ENCODE data around the gene A2M.
"Not testable (repeated sequence)": the region's sequence is repeated elsewhere in the genome, so short reads cannot be mapped to it uniquely, and the experiment has no call there.

Gene A2M

DNA sequence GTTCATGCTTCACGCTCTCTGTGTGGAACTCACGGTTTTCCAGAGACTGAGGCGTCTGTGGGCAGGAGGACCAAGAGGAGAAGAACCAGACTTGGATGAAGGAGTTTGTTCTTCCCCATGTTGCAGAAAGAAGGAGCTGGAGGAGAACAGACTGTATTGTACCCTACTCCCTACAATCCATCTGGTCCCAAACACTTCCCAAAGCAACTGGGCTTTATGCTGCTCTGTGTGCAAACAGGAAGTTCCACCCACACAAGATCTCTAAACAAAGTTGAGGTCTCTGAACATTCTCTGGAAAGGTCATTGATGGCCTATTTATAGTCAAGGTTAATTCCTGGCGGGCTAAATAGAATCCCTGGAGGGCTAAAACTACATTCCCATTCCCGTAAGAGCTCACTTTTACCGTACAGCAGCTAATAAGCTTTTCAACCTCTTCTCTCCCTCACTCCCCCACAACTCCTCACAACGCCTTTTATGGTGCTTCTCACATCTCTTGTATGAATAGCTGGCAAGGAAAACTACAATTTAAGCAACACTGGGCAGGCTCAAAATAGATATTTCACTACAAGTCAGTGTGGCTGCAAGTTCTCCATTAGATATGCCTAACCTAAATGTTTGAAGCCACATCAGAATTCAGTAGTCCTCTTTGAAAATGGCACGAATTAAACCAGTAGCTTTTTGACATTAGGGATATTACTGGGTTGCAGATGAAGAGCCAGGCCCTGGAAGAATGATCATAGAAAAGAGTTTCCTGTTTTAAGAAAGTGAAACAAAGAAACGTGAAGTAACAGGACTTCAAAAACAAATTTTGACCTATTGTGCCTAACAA is at the start of gene A2M:
A2M (minus strand) TSS at position 189 of the 829 bp plus-strand sequence; CDS start at position 119, 70 bp downstream.
- no peaks in the 10 kb centered on the region for H3K9me3 ChIP-seq (ENCODE audit: low read length)
- peaks cover 21% of the 10 kb centered on the region for H3K36me3 ChIP-seq (ENCODE audit: insufficient read depth, low read length)
- peak within 1 kb of the TSS; percentile 60 for H2AFZ ChIP-seq (ENCODE audit: low read depth, low read length)
- peak within 1 kb of the TSS; percentile 83 for H3K4me3 ChIP-seq (ENCODE audit: low read length)
- H3K27me3 ChIP-seq (ENCODE audit: insufficient read depth, low read length), result no peaks in the 10 kb centered on the region
- H3K4me1 ChIP-seq (ENCODE audit: insufficient read depth, low read length), result peaks cover 50% of the 10 kb centered on the region

DNA sequence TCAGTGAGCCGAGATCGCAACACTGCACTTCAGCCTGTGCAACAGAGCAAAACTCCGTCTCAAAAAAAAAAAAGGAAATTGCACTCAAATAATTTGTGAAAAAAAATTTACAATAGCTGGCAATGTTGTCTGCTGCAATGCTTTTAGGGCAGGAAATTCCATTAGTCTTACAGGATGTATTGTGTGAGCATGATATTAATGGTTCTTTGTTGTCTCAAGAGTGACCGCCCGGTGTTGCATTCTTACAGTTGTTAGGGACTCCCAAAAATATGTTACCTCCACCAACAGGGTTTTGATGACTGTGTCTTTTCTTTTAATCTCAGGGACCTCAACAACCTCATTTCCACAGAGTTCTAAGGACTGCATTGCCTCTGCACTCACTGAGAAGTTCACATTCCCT is 47.7 kb upstream of the A2M start:
- Histone ChIP-seq H3K4me1 (ENCODE audit: insufficient read depth, low read length) (peaks cover 43% of the 10 kb centered on the region), H3K4me3 (ENCODE audit: low read length) (no peak overlapping the region), H3K27me3 (ENCODE audit: insufficient read depth, low read length) (no peaks in the 10 kb centered on the region), H3K9me3 (ENCODE audit: low read length) (no peaks in the 10 kb centered on the region), H2AFZ (ENCODE audit: low read depth, low read length) (no peak overlapping the region), H3K36me3 (ENCODE audit: insufficient read depth, low read length) (no peaks in the 10 kb centered on the region)

DNA sequence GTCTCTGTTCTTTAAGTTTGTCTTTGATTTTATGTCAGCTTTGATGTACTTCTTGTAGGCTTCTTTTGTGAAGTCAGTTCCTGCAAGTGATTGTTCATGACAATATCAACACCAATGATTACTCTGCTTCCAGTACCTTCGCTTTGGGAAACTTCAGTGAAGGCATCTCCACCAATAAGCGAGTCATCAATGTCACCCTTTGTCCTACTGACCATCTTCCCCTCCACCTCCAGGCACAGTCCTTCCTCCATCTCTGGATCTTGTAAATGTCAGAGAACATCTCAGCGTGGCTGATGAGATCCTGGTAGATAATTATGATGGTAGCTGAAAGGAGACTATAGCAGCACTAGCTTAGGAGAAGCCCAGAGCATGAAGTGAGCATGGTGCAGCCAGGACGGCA is 40.4 kb upstream of the A2M start:
- Histone ChIP-seq H3K36me3 (ENCODE audit: insufficient read depth, low read length) (no peaks in the 10 kb centered on the region), H3K27me3 (ENCODE audit: insufficient read depth, low read length) (no peaks in the 10 kb centered on the region), H3K4me1 (ENCODE audit: insufficient read depth, low read length) (peaks cover 6% of the 10 kb centered on the region), H3K9me3 (ENCODE audit: low read length) (no peaks in the 10 kb centered on the region), H3K4me3 (ENCODE audit: low read length) (no peak overlapping the region), H2AFZ (ENCODE audit: low read depth, low read length) (no peak overlapping the region)

DNA sequence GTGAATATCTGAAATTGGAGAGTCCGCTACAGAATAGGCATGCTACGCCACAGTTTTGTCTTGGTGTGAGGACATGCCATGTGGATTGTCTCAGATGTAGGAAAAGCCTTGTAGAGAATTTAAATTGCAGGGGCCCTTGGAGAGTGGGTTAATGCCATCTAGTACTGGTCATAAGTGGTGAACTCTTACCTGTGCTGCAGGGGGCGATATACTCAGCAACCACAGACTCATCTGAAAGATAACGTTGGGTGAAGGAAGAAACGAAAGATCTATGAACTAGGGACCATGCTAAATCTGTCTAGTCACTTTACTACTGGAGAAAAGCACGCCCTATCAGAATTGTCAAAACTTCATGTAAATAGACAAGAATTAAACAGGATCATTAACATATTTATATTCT is 33.7 kb upstream of the A2M start:
- Histone ChIP-seq H3K36me3 (ENCODE audit: insufficient read depth, low read length) (no peaks in the 10 kb centered on the region), H3K4me3 (ENCODE audit: low read length) (no peak overlapping the region), H3K9me3 (ENCODE audit: low read length) (no peaks in the 10 kb centered on the region), H3K27me3 (ENCODE audit: insufficient read depth, low read length) (no peaks in the 10 kb centered on the region), H2AFZ (ENCODE audit: low read depth, low read length) (no peak overlapping the region), H3K4me1 (ENCODE audit: insufficient read depth, low read length) (no peaks in the 10 kb centered on the region)

DNA sequence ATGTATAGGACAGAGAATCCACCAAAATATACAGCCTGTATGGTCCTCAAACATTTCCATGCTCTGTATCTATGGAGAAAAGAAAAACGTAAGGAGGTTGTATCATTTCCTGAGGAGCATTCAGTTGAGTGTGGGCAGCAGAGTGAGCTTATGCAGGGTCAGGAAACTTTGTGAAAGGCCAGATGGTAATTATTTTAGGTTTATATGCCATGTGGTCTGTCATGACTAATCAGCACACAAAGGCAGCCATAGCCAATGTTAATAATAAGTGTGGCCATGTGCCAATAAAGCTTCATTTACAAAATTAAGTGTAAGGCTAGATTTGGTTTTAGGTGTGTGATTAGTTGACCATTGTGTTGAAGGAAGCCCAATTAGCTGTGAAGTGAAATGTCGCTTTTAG is 33.2 kb upstream of the A2M start:
- H2AFZ ChIP-seq (ENCODE audit: low read depth, low read length), result no peak overlapping the region
- H3K9me3 ChIP-seq (ENCODE audit: low read length), result no peaks in the 10 kb centered on the region

DNA sequence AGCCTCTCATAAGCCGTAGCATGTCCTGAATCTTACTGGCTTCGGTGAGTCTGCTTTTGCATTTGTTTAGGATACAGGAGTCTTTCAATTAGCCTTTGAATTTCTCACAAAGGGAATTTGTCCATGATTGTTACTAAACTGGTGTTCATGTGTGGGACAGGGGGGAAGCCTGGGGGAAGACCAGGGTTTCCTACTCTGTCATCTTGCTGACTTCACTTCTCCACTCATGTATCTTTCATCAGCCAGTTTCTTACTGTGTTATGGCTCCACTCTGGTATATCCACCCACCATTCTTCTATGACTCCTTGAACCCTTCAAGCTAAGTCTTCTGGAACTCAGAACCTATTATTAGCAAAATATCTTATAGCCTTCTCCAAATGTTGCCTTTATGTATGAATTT is 31.7 kb upstream of the A2M start:
- no peaks in the 10 kb centered on the region for H3K36me3 ChIP-seq (ENCODE audit: insufficient read depth, low read length)
- H3K9me3 ChIP-seq (ENCODE audit: low read length), result no peaks in the 10 kb centered on the region
- H3K27me3 ChIP-seq (ENCODE audit: insufficient read depth, low read length), result no peaks in the 10 kb centered on the region
- no peak overlapping the region for H3K4me3 ChIP-seq (ENCODE audit: low read length)
- H3K4me1 ChIP-seq (ENCODE audit: insufficient read depth, low read length), result no peaks in the 10 kb centered on the region
- H2AFZ ChIP-seq (ENCODE audit: low read depth, low read length), result no peak overlapping the region

More for the DNA sequence above, 33.2 kb upstream of the A2M start:
- Histone ChIP-seq H3K4me3 (ENCODE audit: low read length) (no peak overlapping the region), H3K36me3 (ENCODE audit: insufficient read depth, low read length) (no peaks in the 10 kb centered on the region), H3K27me3 (ENCODE audit: insufficient read depth, low read length) (no peaks in the 10 kb centered on the region), H3K4me1 (ENCODE audit: insufficient read depth, low read length) (no peaks in the 10 kb centered on the region)

DNA sequence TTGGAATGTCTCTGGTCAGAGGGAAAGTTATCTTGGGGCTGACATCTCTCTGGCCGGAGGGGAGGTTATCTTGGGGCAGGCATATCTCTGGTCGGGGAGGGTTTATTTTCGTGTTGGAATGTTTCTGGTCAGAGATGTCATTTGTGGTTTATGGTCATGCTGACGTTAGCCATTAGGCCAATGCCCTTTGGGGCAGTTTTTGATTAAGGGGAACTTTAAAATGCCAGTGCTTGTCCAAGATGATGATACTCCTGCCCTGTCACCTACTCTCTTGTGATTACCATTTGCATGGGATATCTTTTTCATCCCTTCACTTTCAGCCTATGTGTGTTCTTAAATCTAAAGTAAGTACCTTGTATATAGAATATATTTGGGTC is 29.0 kb upstream of the A2M start:
- Histone ChIP-seq H3K9me3 (ENCODE audit: low read length) (no peaks in the 10 kb centered on the region), H2AFZ (ENCODE audit: low read depth, low read length) (no peak overlapping the region), H3K4me3 (ENCODE audit: low read length) (no peak overlapping the region)

DNA sequence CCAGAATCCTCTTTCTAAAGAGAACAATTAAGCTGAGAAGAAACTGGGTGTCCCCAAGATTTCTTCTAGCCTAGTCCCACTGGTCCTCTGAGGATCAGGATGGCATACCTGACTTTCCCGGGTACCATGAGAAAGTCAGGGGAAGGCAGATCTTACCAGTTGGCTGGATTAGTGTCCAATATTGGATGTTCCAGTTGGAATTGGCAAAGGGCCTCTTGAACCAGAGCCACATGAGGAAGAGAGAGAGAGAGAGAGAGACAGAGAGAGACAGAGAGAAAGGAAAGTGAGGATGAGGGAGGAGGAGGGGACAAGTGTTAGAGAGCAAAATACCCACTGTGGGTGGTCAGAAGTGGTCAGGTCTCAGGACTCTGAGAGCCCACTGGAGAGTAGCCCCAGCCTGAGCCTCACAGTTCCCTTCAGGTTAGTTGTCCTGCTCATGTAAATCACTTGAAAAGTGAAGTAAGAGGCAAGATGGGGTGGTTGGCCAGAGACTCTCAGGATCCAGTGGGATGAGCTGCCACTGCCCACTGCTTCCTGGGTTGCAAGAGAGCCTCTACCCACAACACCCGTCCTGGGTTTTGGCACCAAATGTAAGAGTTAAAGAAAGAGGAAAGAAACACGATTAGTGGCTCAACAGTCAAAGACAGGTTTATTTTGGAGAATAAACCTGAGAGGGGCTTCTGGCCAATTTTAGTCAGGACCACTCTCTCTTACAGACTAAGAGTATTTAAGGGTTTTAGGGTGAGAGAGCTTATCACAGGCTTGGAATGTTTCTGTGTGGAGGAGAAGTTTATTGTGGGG is 28.4 kb upstream of the A2M start:
- no peak overlapping the region for H2AFZ ChIP-seq (ENCODE audit: low read depth, low read length)
- H3K4me1 ChIP-seq (ENCODE audit: insufficient read depth, low read length), result no peaks in the 10 kb centered on the region
- H3K27me3 ChIP-seq (ENCODE audit: insufficient read depth, low read length), result no peaks in the 10 kb centered on the region
- H3K4me3 ChIP-seq (ENCODE audit: low read length), result no peak overlapping the region
- no peaks in the 10 kb centered on the region for H3K9me3 ChIP-seq (ENCODE audit: low read length)
- H3K36me3 ChIP-seq (ENCODE audit: insufficient read depth, low read length), result no peaks in the 10 kb centered on the region

More for the DNA sequence above, 29.0 kb upstream of the A2M start:
- H3K27me3 ChIP-seq (ENCODE audit: insufficient read depth, low read length), result no peaks in the 10 kb centered on the region
- no peaks in the 10 kb centered on the region for H3K36me3 ChIP-seq (ENCODE audit: insufficient read depth, low read length)
- no peaks in the 10 kb centered on the region for H3K4me1 ChIP-seq (ENCODE audit: insufficient read depth, low read length)

DNA sequence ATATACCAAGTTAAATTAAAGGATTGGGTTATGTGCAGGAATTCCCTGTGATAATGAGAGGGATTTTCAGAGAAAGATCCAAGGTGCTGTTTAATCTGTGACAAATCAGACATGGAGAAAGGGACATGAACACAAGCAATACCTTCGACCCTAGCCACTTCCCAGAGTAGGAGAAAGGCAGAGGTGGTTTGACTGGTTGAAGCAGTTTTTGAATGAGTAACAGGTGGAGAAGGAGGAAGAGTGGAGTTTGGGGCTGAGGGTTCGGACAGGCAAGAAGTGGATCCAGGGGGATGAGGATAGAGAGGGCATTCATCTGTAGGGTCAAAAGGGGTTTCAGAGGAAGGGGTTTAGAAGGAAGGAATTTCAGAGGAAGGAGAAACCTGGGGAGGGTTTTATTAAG is 27.4 kb upstream of the A2M start:
- Histone ChIP-seq H3K4me3 (ENCODE audit: low read length) (no peak overlapping the region), H3K36me3 (ENCODE audit: insufficient read depth, low read length) (no peaks in the 10 kb centered on the region), H3K4me1 (ENCODE audit: insufficient read depth, low read length) (no peaks in the 10 kb centered on the region), H3K9me3 (ENCODE audit: low read length) (no peaks in the 10 kb centered on the region), H2AFZ (ENCODE audit: low read depth, low read length) (no peak overlapping the region), H3K27me3 (ENCODE audit: insufficient read depth, low read length) (no peaks in the 10 kb centered on the region)

DNA sequence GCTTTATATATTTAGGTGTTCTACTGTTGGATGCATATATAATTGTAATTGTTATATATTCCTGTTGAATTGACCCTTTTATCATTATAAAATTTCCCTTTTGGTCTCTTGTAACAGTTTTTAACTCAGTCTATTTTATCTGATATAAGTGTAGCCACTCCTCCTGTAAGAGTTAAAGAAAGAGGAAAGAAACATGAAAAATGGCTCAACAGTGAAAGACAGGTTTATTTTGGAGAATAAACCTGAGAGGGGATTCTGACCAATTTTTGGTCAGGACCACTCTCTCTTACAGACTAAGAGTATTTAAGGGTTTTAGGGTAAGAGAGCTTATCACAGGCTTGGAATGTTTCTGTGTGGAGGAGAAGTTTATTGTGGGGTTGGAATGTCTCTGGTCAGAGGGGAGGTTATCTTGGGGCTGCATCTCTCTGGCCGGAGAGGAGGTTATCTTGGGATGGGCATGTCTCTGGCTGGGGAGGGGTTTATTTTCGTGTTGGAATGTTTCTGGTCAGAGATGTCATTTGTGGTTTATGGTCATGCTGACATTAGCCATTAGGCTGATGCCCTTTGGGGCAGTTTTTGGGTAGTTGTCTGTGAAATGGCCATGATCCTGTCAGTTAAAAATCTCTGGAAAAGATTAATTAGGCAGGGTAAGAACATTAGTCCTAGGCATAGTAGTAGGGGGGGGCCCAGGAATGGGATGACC is 24.0 kb upstream of the A2M start:
- not testable (repeated sequence) for H3K9me3 ChIP-seq (ENCODE audit: low read length); H2AFZ ChIP-seq (ENCODE audit: low read depth, low read length); H3K27me3 ChIP-seq (ENCODE audit: insufficient read depth, low read length); H3K36me3 ChIP-seq (ENCODE audit: insufficient read depth, low read length); H3K4me3 ChIP-seq (ENCODE audit: low read length); H3K4me1 ChIP-seq (ENCODE audit: insufficient read depth, low read length)

DNA sequence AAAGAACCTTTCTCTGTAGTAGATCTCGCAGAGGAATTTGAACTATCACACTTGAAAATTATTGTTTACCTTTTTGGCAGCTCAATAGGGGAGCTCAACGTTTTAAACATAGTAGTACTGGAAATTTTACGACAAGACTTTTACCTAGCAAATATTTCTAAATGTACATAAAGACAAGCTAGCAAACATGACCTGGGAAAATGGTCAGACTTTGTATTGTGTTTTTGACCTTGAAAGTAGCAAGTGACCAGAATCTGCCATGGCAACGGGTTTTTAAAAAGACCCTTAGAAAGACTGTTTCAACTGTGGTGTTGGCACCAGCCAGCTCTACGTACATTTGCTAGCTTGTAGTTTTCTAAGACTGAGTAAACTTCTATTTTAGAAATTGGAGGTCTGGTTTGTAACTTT is 20.2 kb upstream of the A2M start:
- no peaks in the 10 kb centered on the region for H3K27me3 ChIP-seq (ENCODE audit: insufficient read depth, low read length)
- H3K4me3 ChIP-seq (ENCODE audit: low read length), result no peak overlapping the region
- no peaks in the 10 kb centered on the region for H3K36me3 ChIP-seq (ENCODE audit: insufficient read depth, low read length)
- H2AFZ ChIP-seq (ENCODE audit: low read depth, low read length), result no peak overlapping the region
- no peaks in the 10 kb centered on the region for H3K9me3 ChIP-seq (ENCODE audit: low read length)
- H3K4me1 ChIP-seq (ENCODE audit: insufficient read depth, low read length), result peaks cover 3% of the 10 kb centered on the region

DNA sequence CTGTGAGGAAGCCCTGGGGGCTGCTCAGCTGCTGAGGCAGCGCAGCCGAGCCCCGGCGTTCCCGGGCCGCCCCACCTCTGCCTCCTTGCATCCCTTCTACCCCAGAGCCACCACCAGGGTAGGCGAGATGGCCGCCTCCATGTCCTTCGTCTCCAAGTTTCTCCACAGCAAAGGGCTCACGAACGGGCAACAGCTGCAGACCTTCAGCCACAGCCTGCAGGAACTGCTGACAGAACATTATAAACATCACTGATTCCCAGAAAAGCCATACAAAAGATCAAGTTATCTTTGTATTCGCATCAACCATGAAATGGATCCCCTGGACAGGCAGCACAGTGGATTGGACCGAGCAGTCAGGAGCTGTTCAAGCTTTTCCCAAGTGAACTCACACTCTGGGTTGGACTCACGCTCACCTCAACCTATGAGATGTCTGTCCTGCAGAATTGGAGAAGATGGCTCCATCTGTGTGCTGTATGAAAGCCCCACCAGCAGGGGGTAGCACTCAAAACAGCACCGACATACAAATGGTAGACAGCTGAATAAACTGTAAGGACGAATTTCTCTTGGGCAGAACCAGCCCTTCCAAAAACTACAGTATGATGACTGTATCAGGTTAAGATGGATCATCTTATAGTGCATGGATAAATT is 19.4 kb upstream of the A2M start:
- H3K36me3 ChIP-seq (ENCODE audit: insufficient read depth, low read length), result no peaks in the 10 kb centered on the region
- H3K27me3 ChIP-seq (ENCODE audit: insufficient read depth, low read length), result no peaks in the 10 kb centered on the region
- H3K4me1 ChIP-seq (ENCODE audit: insufficient read depth, low read length), result peaks cover 3% of the 10 kb centered on the region
- no peak overlapping the region for H2AFZ ChIP-seq (ENCODE audit: low read depth, low read length)
- no peaks in the 10 kb centered on the region for H3K9me3 ChIP-seq (ENCODE audit: low read length)
- no peak overlapping the region for H3K4me3 ChIP-seq (ENCODE audit: low read length)
